Measurements from ENCODE around the gene GALNT10. TPM values are rescaled to one million over a fixed set of nuclear protein-coding genes. Genes with fewer than 3 reads are reported as not detected.

The GALNT10 gene
- total RNA-seq, 1 experiment from 2014 or later = 27.8 TPM

- ChIA-PET CTCF (no interaction called here), POLR2A (no interaction called here), RAD21 (ENCODE audit: low non-redundant PET in 1 of 2, low total read pairs in 2 of 2, uncharacterized antibody in 2 of 2, unreplicated experiment in 2 of 2) (no interaction called here)
- Histone ChIP-seq H3K79me2 (ENCODE audit: insufficient read depth, low read length) (no peaks in the 10 kb centered on the region), H2AFZ (ENCODE audit: low read depth, low read length, poor library complexity, severe bottlenecking) (no peak overlapping the region), H4K20me1 (ENCODE audit: insufficient read depth) (no peaks in the 10 kb centered on the region), H3K4me2 (ENCODE audit: low read length) (no peak overlapping the region), H3K4me1 (ENCODE audit: control insufficient read depth in 1 of 2, insufficient read depth in 2 of 2, low read length in 2 of 2) (no peaks in the 10 kb centered on the region), H3K27ac (ENCODE audit: low read depth, low read length) (no peak overlapping the region), H3K27me3 (ENCODE audit: insufficient read depth, low read length) (no peaks in the 10 kb centered on the region), H3K9me3 (ENCODE audit: control insufficient read depth in 1 of 2, insufficient read depth in 1 of 2, low read depth in 1 of 2, low read length in 2 of 2) (no peaks in the 10 kb centered on the region), H3K36me3 (ENCODE audit: control insufficient read depth in 1 of 2, insufficient read depth in 2 of 2, low read length in 2 of 2) (no peaks in the 10 kb centered on the region), H3K4me3 (replicated peaks in 1 of 2; ENCODE audit: low read depth in 1 of 2, low read length in 2 of 2) (no peak overlapping the region), H3K9ac (ENCODE audit: low read length) (no peak overlapping the region), H3K9me2 (ENCODE audit: insufficient read depth) (no peaks in the 10 kb centered on the region)
- TF ChIP-seq TCF7L2 (IDR thresholded peaks at IDR 0.05; ENCODE audit: borderline replicate concordance, extremely low read depth, insufficient read depth, insufficient read length) (no peak), FOSL1 (IDR thresholded peaks at IDR 0.05; ENCODE audit: low read depth) (no peak), ZFX (IDR thresholded peaks at IDR 0.05) (no peak), ATF3 (IDR thresholded peaks at IDR 0.05) (no peak), EZH2phosphoT487 (IDR thresholded peaks at IDR 0.05; ENCODE audit: borderline replicate concordance) (no peak), ZNF274 (IDR thresholded peaks at IDR 0.05; ENCODE audit: low read depth, low read length) (no peak), EZH2 (IDR thresholded peaks at IDR 0.05) (no peak), CBX3 (IDR thresholded peaks at IDR 0.05; ENCODE audit: low read depth) (no peak), POLR2AphosphoS5 (IDR thresholded peaks at IDR 0.05; ENCODE audit: low read depth, low read length) (no peak), SIN3A (IDR thresholded peaks at IDR 0.05; ENCODE audit: low read depth) (no peak), MAX (IDR thresholded peaks at IDR 0.05) (no peak), JUND (IDR thresholded peaks at IDR 0.05) (no peak), YY1 (IDR thresholded peaks at IDR 0.05; ENCODE audit: extremely low read depth, insufficient replicate concordance, low read depth, low read length) (no peak), ZBTB33 (IDR thresholded peaks at IDR 0.05; ENCODE audit: extremely low read depth, insufficient replicate concordance, low read length) (no peak), RAD21 (IDR thresholded peaks at IDR 0.05; ENCODE audit: low read depth) (no peak), POLR2A (IDR thresholded peaks at IDR 0.05; ENCODE audit: borderline replicate concordance, extremely low read depth, insufficient read depth, insufficient read length) (no peak), SP1 (IDR thresholded peaks at IDR 0.05; ENCODE audit: low read depth) (no peak)
- TF ChIP-seq, protein P1, sequence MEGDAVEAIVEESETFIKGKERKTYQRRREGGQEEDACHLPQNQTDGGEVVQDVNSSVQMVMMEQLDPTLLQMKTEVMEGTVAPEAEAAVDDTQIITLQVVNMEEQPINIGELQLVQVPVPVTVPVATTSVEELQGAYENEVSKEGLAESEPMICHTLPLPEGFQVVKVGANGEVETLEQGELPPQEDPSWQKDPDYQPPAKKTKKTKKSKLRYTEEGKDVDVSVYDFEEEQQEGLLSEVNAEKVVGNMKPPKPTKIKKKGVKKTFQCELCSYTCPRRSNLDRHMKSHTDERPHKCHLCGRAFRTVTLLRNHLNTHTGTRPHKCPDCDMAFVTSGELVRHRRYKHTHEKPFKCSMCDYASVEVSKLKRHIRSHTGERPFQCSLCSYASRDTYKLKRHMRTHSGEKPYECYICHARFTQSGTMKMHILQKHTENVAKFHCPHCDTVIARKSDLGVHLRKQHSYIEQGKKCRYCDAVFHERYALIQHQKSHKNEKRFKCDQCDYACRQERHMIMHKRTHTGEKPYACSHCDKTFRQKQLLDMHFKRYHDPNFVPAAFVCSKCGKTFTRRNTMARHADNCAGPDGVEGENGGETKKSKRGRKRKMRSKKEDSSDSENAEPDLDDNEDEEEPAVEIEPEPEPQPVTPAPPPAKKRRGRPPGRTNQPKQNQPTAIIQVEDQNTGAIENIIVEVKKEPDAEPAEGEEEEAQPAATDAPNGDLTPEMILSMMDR (IDR thresholded peaks at IDR 0.05 in 2 of 3, conservative IDR thresholded peaks at IDR 0.05 in 1 of 3; ENCODE audit: borderline replicate concordance in 1 of 3, insufficient read depth in 1 of 3, low read depth in 2 of 3, low read length in 2 of 3) = no peak
- TF ChIP-seq, protein P2, sequence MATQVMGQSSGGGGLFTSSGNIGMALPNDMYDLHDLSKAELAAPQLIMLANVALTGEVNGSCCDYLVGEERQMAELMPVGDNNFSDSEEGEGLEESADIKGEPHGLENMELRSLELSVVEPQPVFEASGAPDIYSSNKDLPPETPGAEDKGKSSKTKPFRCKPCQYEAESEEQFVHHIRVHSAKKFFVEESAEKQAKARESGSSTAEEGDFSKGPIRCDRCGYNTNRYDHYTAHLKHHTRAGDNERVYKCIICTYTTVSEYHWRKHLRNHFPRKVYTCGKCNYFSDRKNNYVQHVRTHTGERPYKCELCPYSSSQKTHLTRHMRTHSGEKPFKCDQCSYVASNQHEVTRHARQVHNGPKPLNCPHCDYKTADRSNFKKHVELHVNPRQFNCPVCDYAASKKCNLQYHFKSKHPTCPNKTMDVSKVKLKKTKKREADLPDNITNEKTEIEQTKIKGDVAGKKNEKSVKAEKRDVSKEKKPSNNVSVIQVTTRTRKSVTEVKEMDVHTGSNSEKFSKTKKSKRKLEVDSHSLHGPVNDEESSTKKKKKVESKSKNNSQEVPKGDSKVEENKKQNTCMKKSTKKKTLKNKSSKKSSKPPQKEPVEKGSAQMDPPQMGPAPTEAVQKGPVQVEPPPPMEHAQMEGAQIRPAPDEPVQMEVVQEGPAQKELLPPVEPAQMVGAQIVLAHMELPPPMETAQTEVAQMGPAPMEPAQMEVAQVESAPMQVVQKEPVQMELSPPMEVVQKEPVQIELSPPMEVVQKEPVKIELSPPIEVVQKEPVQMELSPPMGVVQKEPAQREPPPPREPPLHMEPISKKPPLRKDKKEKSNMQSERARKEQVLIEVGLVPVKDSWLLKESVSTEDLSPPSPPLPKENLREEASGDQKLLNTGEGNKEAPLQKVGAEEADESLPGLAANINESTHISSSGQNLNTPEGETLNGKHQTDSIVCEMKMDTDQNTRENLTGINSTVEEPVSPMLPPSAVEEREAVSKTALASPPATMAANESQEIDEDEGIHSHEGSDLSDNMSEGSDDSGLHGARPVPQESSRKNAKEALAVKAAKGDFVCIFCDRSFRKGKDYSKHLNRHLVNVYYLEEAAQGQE (IDR thresholded peaks at IDR 0.05; ENCODE audit: low read depth) = no peak
- BruUV-seq (replicated peaks) = no TSS peak
- ATAC-seq (no peak), DNase-seq (ENCODE audit: low read depth, low spot score) (no peak)
- intact Hi-C loops (cut with micrococcal nuclease) = no loop called here
These were observed 121.5 kb downstream of the GALNT10 start for GRCh38 chr5:154312000-154312399.

Measured in HCT116 (cell line).